ENCODE data around the gene KRT73.

The KRT73 gene

GRCh38 chr12:52645120-52645761 lies 26.9 kb upstream of the KRT73 start:
- no peak for DNase-seq

- DNase-seq = no peak
These were observed 25.7 kb upstream of the KRT73 start for GRCh38 chr12:52644078-52644415.

- DNase-seq = no peak
These were observed 25.1 kb upstream of the KRT73 start for GRCh38 chr12:52643233-52644077.

- no peak for DNase-seq
These were observed 23.1 kb upstream of the KRT73 start for GRCh38 chr12:52641468-52641867.

GRCh38 chr12:52637299-52637698 lies 18.9 kb upstream of the KRT73 start:
- no peak for DNase-seq

GRCh38 chr12:52636592-52637258 lies 18.4 kb upstream of the KRT73 start:
- DNase-seq = no peak

GRCh38 chr12:52636189-52636588 lies 17.8 kb upstream of the KRT73 start:
- no peak for DNase-seq

GRCh38 chr12:52634266-52635056 lies 16.1 kb upstream of the KRT73 start:
- DNase-seq = no peak

- no peak for DNase-seq
These were observed 15.0 kb upstream of the KRT73 start for GRCh38 chr12:52633383-52633782.

GRCh38 chr12:52632656-52633055 lies 14.3 kb upstream of the KRT73 start:
- no peak for DNase-seq

- no peak for DNase-seq
These were observed 13.5 kb upstream of the KRT73 start for GRCh38 chr12:52631676-52632459.

- no peak for DNase-seq
These were observed 12.9 kb upstream of the KRT73 start for GRCh38 chr12:52631264-52631663.

- no peak for DNase-seq
These were observed 12.3 kb upstream of the KRT73 start for GRCh38 chr12:52630599-52631200.

GRCh38 chr12:52630008-52630500 lies 11.7 kb upstream of the KRT73 start:
- no peak for DNase-seq

GRCh38 chr12:52629281-52630007 lies 11.1 kb upstream of the KRT73 start:
- no peak for DNase-seq

GRCh38 chr12:52628841-52629240 lies 10.5 kb upstream of the KRT73 start:
- no peak for DNase-seq

- DNase-seq = no peak
These were observed 9.8 kb upstream of the KRT73 start for GRCh38 chr12:52628111-52628507.

GRCh38 chr12:52627395-52628110 lies 9.2 kb upstream of the KRT73 start:
- DNase-seq = no peak

GRCh38 chr12:52622349-52622748 lies 4.0 kb upstream of the KRT73 start:
- no peak for DNase-seq

- no peak for DNase-seq
These were observed 507 bp upstream of the KRT73 start for GRCh38 chr12:52618866-52619265.
